Fibroblast of the aortic adventitia (primary cell): ENCODE data around the gene ZNF79. TPM values are rescaled to one million over a fixed set of nuclear protein-coding genes. Genes with fewer than 3 reads are reported as not detected.
A peak's percentile ranks its signal among the peaks of the same experiment; 100 is the strongest.

Experiments used
- DNase-seq: peaks from one replicate; pipeline ENCODE4 v3.0.0-alpha.2; 2010; ENCODE audit warnings: low read depth
- H3K4me3 ChIP-seq: 2 replicates; pipeline ENCODE4 v1.5.1; 2011; ENCODE audit warnings: low read depth, mild to moderate bottlenecking, control low read depth, low read length, moderate library complexity
- CTCF ChIP-seq: IDR thresholded peaks from 2 replicates; pipeline ENCODE4 v1.5.1; 2011; ENCODE audit warnings: mild to moderate bottlenecking, low read length, control low read depth, inconsistent platforms; ENCODE audit not compliant: insufficient read depth
- total RNA-seq: library from RNA; depleted of rRNA; stranded (reverse); fragments of >200 nt; gene quantifications from 2 replicates; pipeline ENCODE4 v1.2.3, GENCODE V29; 2012; ENCODE audit warnings: low replicate concordance

The ZNF79 gene
- total RNA-seq, 1 donor, result 10.2 TPM

GRCh38 chr9:127479507-127480081 is 55.4 kb downstream of the ZNF79 start:
- no peak for TF ChIP-seq CTCF
- no peak overlapping the region for H3K4me3 ChIP-seq
- no peak for DNase-seq

GRCh38 chr9:127482662-127483061 is 58.5 kb downstream of the ZNF79 start:
- DNase-seq, result no peak
- H3K4me3 ChIP-seq, result no peak overlapping the region
- TF ChIP-seq CTCF, result no peak

- TF ChIP-seq CTCF, result peak; percentile 3
- H3K4me3 ChIP-seq, result no peak overlapping the region
- no peak for DNase-seq
Observed at GRCh38 chr9:127485995-127486394, 61.8 kb downstream of the ZNF79 start.

GRCh38 chr9:127488946-127489345 is 64.8 kb downstream of the ZNF79 start:
- DNase-seq, result no peak
- H3K4me3 ChIP-seq, result no peak overlapping the region
- no peak for TF ChIP-seq CTCF

GRCh38 chr9:127489471-127490115 is 65.4 kb downstream of the ZNF79 start:
- no peak for DNase-seq
- no peak for TF ChIP-seq CTCF

GRCh38 chr9:127490535-127491230 is 66.5 kb downstream of the ZNF79 start:
- no peak for DNase-seq
- TF ChIP-seq CTCF, result no peak
- H3K4me3 ChIP-seq, result no peak overlapping the region

More at GRCh38 chr9:127489471-127490115, 65.4 kb downstream of the ZNF79 start:
- no peak overlapping the region for H3K4me3 ChIP-seq
